ENCODE results near the gene PRR19.

The PRR19 gene

DNA sequence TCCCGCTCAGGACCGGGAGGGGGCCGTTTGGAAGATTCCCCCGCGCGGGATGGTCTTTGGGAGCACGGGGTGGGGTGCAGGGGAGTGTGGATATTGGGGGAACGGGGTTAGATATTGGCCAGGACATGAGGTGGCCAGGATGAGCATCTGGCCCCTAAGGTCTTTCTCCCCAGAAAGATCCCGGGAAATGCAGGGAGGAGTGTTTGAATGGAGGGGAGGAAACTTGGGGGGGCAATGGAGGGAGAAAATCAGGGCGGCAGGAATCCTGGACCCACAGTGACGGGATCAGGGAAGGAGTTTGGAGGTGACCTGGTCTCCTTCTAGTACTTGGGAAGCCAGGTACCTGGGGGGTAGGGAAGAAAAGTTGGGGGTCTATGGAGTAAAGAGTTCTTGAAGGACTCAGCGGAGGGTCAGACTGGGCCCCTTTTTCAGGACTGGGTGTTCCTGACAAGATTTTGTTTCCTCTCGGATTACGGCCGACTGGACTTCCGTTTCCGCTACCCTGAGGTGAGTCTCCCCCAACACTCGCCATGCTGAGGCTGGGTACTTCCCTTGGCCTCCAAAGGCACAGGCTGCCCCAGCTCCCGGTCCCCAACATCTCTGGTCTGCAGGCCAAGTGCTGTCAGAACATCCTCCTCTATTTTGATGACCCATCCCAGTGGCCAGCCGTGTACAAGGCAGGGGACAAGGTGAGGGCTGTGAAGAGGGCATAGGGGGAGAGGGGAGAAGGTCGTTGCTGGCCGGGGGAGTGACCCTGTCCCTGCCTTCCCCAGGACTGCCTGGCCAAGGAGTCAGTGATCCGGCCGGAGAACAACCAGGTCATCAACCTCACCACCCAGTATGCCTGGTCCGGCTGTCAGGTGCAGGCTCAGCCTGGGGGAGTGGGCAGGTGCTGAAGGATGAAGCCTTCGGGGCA is 12.2 kb downstream of the PRR19 start:
- H3K27ac ChIP-seq (ENCODE audit: insufficient read depth, low read length, poor library complexity, severe bottlenecking), result no peak overlapping the region
- no peaks in the 10 kb centered on the region for H3K36me3 ChIP-seq (ENCODE audit: control insufficient read depth, insufficient read depth, low read length)
- peaks cover 12% of the 10 kb centered on the region for H3K4me1 ChIP-seq (ENCODE audit: control insufficient read depth, insufficient read depth, low read length, poor library complexity, severe bottlenecking)
- no peak for DNase-seq
- H3K9me3 ChIP-seq (ENCODE audit: control insufficient read depth, low read length), result no peaks in the 10 kb centered on the region
- H3K4me3 ChIP-seq (ENCODE audit: insufficient read depth, low read depth, low read length, poor library complexity, severe bottlenecking), result no peak overlapping the region
- peaks cover 21% of the 10 kb centered on the region for H3K27me3 ChIP-seq (replicated peaks; ENCODE audit: control insufficient read depth, insufficient read depth, low read length, poor library complexity, severe bottlenecking)

GRCh38 chr19:42315024-42315423 is 13.1 kb downstream of the PRR19 start:
- H3K36me3 ChIP-seq (ENCODE audit: control insufficient read depth, insufficient read depth, low read length), result no peaks in the 10 kb centered on the region
- DNase-seq, result no peak
- no peak overlapping the region for H3K27ac ChIP-seq (ENCODE audit: insufficient read depth, low read length, poor library complexity, severe bottlenecking)
- H3K9me3 ChIP-seq (ENCODE audit: control insufficient read depth, low read length), result no peaks in the 10 kb centered on the region
- peaks cover 21% of the 10 kb centered on the region for H3K27me3 ChIP-seq (replicated peaks; ENCODE audit: control insufficient read depth, insufficient read depth, low read length, poor library complexity, severe bottlenecking)
- no peak overlapping the region for H3K4me3 ChIP-seq (ENCODE audit: insufficient read depth, low read depth, low read length, poor library complexity, severe bottlenecking)
- peaks cover 12% of the 10 kb centered on the region for H3K4me1 ChIP-seq (ENCODE audit: control insufficient read depth, insufficient read depth, low read length, poor library complexity, severe bottlenecking)

GRCh38 chr19:42316223-42317211 is 14.6 kb downstream of the PRR19 start:
- no peak for DNase-seq
- Histone ChIP-seq H3K4me3 (ENCODE audit: insufficient read depth, low read depth, low read length, poor library complexity, severe bottlenecking) (no peak overlapping the region), H3K9me3 (ENCODE audit: control insufficient read depth, low read length) (no peaks in the 10 kb centered on the region), H3K36me3 (ENCODE audit: control insufficient read depth, insufficient read depth, low read length) (no peaks in the 10 kb centered on the region), H3K4me1 (ENCODE audit: control insufficient read depth, insufficient read depth, low read length, poor library complexity, severe bottlenecking) (peaks cover 12% of the 10 kb centered on the region), H3K27me3 (replicated peaks; ENCODE audit: control insufficient read depth, insufficient read depth, low read length, poor library complexity, severe bottlenecking) (peaks cover 18% of the 10 kb centered on the region), H3K27ac (ENCODE audit: insufficient read depth, low read length, poor library complexity, severe bottlenecking) (no peak overlapping the region)

GRCh38 chr19:42317535-42317934 is 15.6 kb downstream of the PRR19 start:
- H3K9me3 ChIP-seq (ENCODE audit: control insufficient read depth, low read length), result no peaks in the 10 kb centered on the region
- H3K27me3 ChIP-seq (replicated peaks; ENCODE audit: control insufficient read depth, insufficient read depth, low read length, poor library complexity, severe bottlenecking), result peaks cover 15% of the 10 kb centered on the region
- DNase-seq, result no peak
- peaks cover 12% of the 10 kb centered on the region for H3K4me1 ChIP-seq (ENCODE audit: control insufficient read depth, insufficient read depth, low read length, poor library complexity, severe bottlenecking)
- H3K27ac ChIP-seq (ENCODE audit: insufficient read depth, low read length, poor library complexity, severe bottlenecking), result no peak overlapping the region
- H3K4me3 ChIP-seq (ENCODE audit: insufficient read depth, low read depth, low read length, poor library complexity, severe bottlenecking), result no peak overlapping the region
- no peaks in the 10 kb centered on the region for H3K36me3 ChIP-seq (ENCODE audit: control insufficient read depth, insufficient read depth, low read length)

DNA sequence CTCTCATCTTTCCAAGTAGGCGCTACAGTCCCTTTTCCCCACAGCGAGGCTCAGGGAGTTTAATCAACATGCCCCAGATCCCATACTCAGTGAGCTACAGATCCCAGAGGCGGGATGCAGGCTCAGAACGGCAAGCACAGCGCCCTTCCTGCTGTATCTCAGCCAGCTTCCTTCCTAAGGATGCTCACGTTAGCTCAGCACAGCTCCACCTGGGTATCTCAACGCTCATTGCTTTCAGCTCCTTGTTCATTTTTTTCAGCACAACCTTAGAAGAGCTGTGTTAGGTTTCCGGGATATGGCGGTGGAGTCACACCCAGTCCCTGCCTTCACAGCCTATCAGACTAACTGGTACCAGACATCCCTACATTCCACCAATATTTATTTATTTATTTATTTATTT is 20.4 kb downstream of the PRR19 start:
- Histone ChIP-seq H3K4me1 (ENCODE audit: control insufficient read depth, insufficient read depth, low read length, poor library complexity, severe bottlenecking) (peaks cover 15% of the 10 kb centered on the region), H3K9me3 (ENCODE audit: control insufficient read depth, low read length) (no peaks in the 10 kb centered on the region), H3K36me3 (ENCODE audit: control insufficient read depth, insufficient read depth, low read length) (no peaks in the 10 kb centered on the region), H3K27ac (ENCODE audit: insufficient read depth, low read length, poor library complexity, severe bottlenecking) (no peak overlapping the region), H3K4me3 (ENCODE audit: insufficient read depth, low read depth, low read length, poor library complexity, severe bottlenecking) (no peak overlapping the region), H3K27me3 (replicated peaks; ENCODE audit: control insufficient read depth, insufficient read depth, low read length, poor library complexity, severe bottlenecking) (peaks cover 10% of the 10 kb centered on the region)
- no peak for DNase-seq

DNA sequence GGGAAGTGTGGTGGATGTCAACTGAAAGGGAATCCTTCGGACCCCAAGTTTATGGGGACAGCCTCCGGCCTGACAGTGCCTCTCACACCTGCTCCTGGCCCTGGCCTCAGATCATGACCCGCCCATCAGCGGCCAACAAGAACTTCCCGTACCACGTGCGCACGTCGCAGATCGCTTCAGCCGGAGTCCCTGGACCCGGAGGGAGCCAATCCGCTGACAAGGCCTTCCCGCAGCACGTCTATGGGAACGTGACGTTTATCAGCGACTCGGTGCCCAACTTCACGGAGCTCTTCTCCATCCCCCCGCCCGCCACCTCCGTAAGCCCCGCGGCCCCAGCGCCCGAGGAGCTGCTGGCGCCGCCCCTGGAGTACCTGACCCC is 21.5 kb downstream of the PRR19 start:
- no peak overlapping the region for H3K27ac ChIP-seq (ENCODE audit: insufficient read depth, low read length, poor library complexity, severe bottlenecking)
- no peaks in the 10 kb centered on the region for H3K9me3 ChIP-seq (ENCODE audit: control insufficient read depth, low read length)
- H3K27me3 ChIP-seq (replicated peaks; ENCODE audit: control insufficient read depth, insufficient read depth, low read length, poor library complexity, severe bottlenecking), result peaks cover 10% of the 10 kb centered on the region
- no peak overlapping the region for H3K4me3 ChIP-seq (ENCODE audit: insufficient read depth, low read depth, low read length, poor library complexity, severe bottlenecking)
- H3K4me1 ChIP-seq (ENCODE audit: control insufficient read depth, insufficient read depth, low read length, poor library complexity, severe bottlenecking), result peaks cover 15% of the 10 kb centered on the region
- no peaks in the 10 kb centered on the region for H3K36me3 ChIP-seq (ENCODE audit: control insufficient read depth, insufficient read depth, low read length)
- no peak for DNase-seq

- peak overlapping the region; percentile 43 for H3K4me3 ChIP-seq (ENCODE audit: insufficient read depth, low read depth, low read length, poor library complexity, severe bottlenecking)
- H3K27me3 ChIP-seq (replicated peaks; ENCODE audit: control insufficient read depth, insufficient read depth, low read length, poor library complexity, severe bottlenecking), result peaks cover 10% of the 10 kb centered on the region
- no peak for DNase-seq
Measured at GRCh38 chr19:42323852-42324654, 22.1 kb downstream of the PRR19 start.

GRCh38 chr19:42324655-42325307 is 22.8 kb downstream of the PRR19 start:
- peak overlapping the region; percentile 43 for H3K4me3 ChIP-seq (ENCODE audit: insufficient read depth, low read depth, low read length, poor library complexity, severe bottlenecking)
- no peaks in the 10 kb centered on the region for H3K36me3 ChIP-seq (ENCODE audit: control insufficient read depth, insufficient read depth, low read length)
- peaks cover 10% of the 10 kb centered on the region for H3K27me3 ChIP-seq (replicated peaks; ENCODE audit: control insufficient read depth, insufficient read depth, low read length, poor library complexity, severe bottlenecking)
- H3K4me1 ChIP-seq (ENCODE audit: control insufficient read depth, insufficient read depth, low read length, poor library complexity, severe bottlenecking), result peaks cover 15% of the 10 kb centered on the region
- H3K9me3 ChIP-seq (ENCODE audit: control insufficient read depth, low read length), result no peaks in the 10 kb centered on the region
- no peak for DNase-seq
- no peak overlapping the region for H3K27ac ChIP-seq (ENCODE audit: insufficient read depth, low read length, poor library complexity, severe bottlenecking)

More at GRCh38 chr19:42323852-42324654, 22.1 kb downstream of the PRR19 start:
- H3K4me1 ChIP-seq (ENCODE audit: control insufficient read depth, insufficient read depth, low read length, poor library complexity, severe bottlenecking), result peaks cover 15% of the 10 kb centered on the region
- H3K27ac ChIP-seq (ENCODE audit: insufficient read depth, low read length, poor library complexity, severe bottlenecking), result no peak overlapping the region
- H3K36me3 ChIP-seq (ENCODE audit: control insufficient read depth, insufficient read depth, low read length), result no peaks in the 10 kb centered on the region
- H3K9me3 ChIP-seq (ENCODE audit: control insufficient read depth, low read length), result no peaks in the 10 kb centered on the region

DNA sequence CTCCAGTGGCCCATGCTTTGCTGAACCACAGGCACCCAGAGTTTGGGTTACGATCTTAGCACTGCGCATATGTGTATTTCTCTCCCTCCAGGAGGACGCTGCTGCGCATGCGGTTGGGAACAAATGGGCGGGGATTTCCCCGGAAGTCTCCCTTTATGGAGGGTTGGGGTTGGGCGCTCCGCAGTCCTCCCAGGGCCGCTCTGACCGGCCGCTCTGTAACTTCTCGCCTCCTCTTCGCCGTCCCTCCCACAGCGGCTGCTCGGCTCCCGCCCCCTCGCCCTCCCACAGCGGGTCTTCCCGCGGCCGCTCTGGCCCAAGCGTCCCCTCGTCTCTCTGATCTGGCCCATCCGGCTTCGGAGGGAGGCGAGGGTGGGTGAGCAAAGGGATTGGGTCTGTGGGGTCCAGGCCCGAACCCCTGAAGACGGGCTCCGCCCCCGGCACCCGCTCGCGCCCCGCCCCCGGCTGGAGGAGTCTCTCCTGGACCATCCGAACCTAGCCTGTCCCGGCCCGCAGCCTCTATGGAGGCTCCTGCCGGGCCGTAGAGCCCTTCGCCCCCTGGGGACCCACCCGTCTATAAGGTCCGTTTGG is 23.5 kb downstream of the PRR19 start, which contains the start of gene MEGF8:
MEGF8 (plus strand) TSS at position 328 of the 588 bp plus-strand sequence. CDS start 609 bp downstream, outside the sequence.
- peaks cover 10% of the 10 kb centered on the region for H3K27me3 ChIP-seq (replicated peaks; ENCODE audit: control insufficient read depth, insufficient read depth, low read length, poor library complexity, severe bottlenecking)
- H3K4me1 ChIP-seq (ENCODE audit: control insufficient read depth, insufficient read depth, low read length, poor library complexity, severe bottlenecking), result peaks cover 15% of the 10 kb centered on the region
- peak; percentile 96 to 97 (median 97) for DNase-seq
- H3K27ac ChIP-seq (ENCODE audit: insufficient read depth, low read length, poor library complexity, severe bottlenecking), result peak within 1 kb of the TSS; percentile 71
- H3K9me3 ChIP-seq (ENCODE audit: control insufficient read depth, low read length), result no peaks in the 10 kb centered on the region
- no peaks in the 10 kb centered on the region for H3K36me3 ChIP-seq (ENCODE audit: control insufficient read depth, insufficient read depth, low read length)
- peak within 1 kb of the TSS; percentile 74 for H3K4me3 ChIP-seq (ENCODE audit: insufficient read depth, low read depth, low read length, poor library complexity, severe bottlenecking)

Measured in effector memory CD4-positive, alpha-beta T cell (primary cell).